HEK293T (cell line): ENCODE data around the gene CCDC15.

Source experiments
- ARNT ChIP-seq: fragments of 450-650 bp; IDR thresholded peaks from 2 replicates; pipeline ENCODE4 v1.6.1; 2017; ENCODE audit warnings: mild to moderate bottlenecking
- BHLHE40 ChIP-seq: fragments of 450-650 bp; IDR thresholded peaks from 2 replicates; pipeline ENCODE4 v1.6.1; 2016; ENCODE audit warnings: mild to moderate bottlenecking, moderate library complexity, borderline replicate concordance
- CTBP1 ChIP-seq: fragments of 450-650 bp; IDR thresholded peaks from 2 replicates; pipeline ENCODE4 v1.6.1; 2016; ENCODE audit warnings: borderline replicate concordance
- ELF4 ChIP-seq: fragments of 450-650 bp; IDR thresholded peaks from 2 replicates; pipeline ENCODE4 v1.6.1; 2017; ENCODE audit warnings: antibody characterized with exemption
- FOXA1 ChIP-seq: fragments of 450-650 bp; IDR thresholded peaks from 2 replicates; pipeline ENCODE4 v1.6.1; 2016; ENCODE audit warnings: mild to moderate bottlenecking
- FOXM1 ChIP-seq: fragments of 450-650 bp; IDR thresholded peaks from 2 replicates; pipeline ENCODE4 v1.6.1; 2017; ENCODE audit warnings: mild to moderate bottlenecking, borderline replicate concordance
- HDGF ChIP-seq: fragments of 450-650 bp; IDR thresholded peaks from 2 replicates; pipeline ENCODE4 v1.6.1; 2017; ENCODE audit warnings: antibody characterized with exemption, borderline replicate concordance
- NFRKB ChIP-seq: fragments of 450-650 bp; IDR thresholded peaks from 2 replicates; pipeline ENCODE4 v1.6.1; 2016; ENCODE audit warnings: mild to moderate bottlenecking, moderate library complexity
- SP1 ChIP-seq: fragments of 450-650 bp; IDR thresholded peaks from 2 replicates; pipeline ENCODE4 v1.6.1; 2017
- SUZ12 ChIP-seq: fragments of 450-650 bp; IDR thresholded peaks from 2 replicates; pipeline ENCODE4 v1.6.1; 2016; ENCODE audit warnings: mild to moderate bottlenecking
- TARDBP ChIP-seq: fragments of 450-650 bp; IDR thresholded peaks from 2 replicates; pipeline ENCODE4 v1.6.1; 2016
- ZNF384 ChIP-seq: fragments of 450-650 bp; IDR thresholded peaks from 2 replicates; pipeline ENCODE4 v1.6.1; 2016
- TF ChIP-seq, protein P1 (sequence below): fragments of 450-650 bp; IDR thresholded peaks from 2 replicates; pipeline ENCODE4 v1.6.1; 2016

DNA sequence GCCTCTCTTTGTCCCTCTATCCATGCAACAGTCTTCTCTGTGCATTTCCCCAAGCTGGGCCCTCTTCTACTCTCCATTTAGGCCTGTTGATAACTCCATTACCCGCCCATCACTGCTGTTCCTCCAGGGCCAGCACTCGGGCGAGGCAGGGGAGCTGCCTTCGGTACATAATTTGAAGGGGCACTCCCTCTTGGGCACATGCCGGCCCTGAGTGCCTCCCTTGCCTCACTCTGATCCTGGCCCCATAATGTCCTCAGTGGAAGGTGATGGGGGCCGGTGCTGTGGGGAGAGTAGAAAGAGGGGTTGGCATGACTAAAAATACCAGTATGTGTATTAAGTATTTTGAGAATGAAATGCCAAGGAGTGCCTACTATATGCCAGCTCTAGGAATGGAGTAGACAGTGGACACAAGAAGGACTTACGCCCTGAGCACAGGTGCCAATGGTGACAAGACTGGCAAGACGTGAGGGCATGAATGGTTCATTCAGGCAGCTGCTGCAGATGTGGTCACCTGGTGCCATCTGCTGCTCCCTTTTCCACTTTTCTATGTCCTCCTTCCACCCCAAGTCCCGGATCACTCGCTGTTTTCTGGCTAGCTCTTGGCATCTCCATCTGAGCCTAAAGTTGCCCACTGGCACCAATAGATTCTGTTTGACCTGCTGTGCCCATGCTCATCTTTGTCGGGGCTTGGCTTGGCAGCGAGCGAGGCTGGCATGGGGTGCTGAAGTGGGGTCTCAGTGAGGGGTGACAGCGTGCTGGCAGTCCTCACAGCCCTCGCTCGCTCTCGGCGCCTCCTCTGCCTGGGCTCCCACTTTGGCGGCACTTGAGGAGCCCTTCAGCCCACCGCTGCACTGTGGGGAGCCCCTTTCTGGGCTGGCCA, 134.8 kb downstream of the CCDC15 start:
- TF ChIP-seq, protein P1, sequence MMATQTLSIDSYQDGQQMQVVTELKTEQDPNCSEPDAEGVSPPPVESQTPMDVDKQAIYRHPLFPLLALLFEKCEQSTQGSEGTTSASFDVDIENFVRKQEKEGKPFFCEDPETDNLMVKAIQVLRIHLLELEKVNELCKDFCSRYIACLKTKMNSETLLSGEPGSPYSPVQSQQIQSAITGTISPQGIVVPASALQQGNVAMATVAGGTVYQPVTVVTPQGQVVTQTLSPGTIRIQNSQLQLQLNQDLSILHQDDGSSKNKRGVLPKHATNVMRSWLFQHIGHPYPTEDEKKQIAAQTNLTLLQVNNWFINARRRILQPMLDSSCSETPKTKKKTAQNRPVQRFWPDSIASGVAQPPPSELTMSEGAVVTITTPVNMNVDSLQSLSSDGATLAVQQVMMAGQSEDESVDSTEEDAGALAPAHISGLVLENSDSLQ, result no peak
- TF ChIP-seq BHLHE40, result no peak
- no peak for TF ChIP-seq FOXA1
- TF ChIP-seq CTBP1, result no peak
- TF ChIP-seq ARNT, result no peak
- TF ChIP-seq SUZ12, result no peak
- no peak for TF ChIP-seq ZNF384
- no peak for TF ChIP-seq FOXM1
- TF ChIP-seq SP1, result no peak
- no peak for TF ChIP-seq HDGF
- no peak for TF ChIP-seq ELF4
- TF ChIP-seq TARDBP, result no peak
- no peak for TF ChIP-seq NFRKB
